Stomach (tissue), 4 donors: ENCODE measurements around the gene TGM2.
"Not testable (repeated sequence)": the region's sequence is repeated elsewhere in the genome, so short reads cannot be mapped to it uniquely, and the experiment has no call there.

Experiments used
- POLR2A ChIP-seq, 4 donors: fragments of 450-650 bp; IDR thresholded peaks; one replicate each; pipeline ENCODE4 v1.6.1; 2016; ENCODE audit warnings: antibody characterized with exemption in 4 of 4, control low read depth in 2 of 4, mild to moderate bottlenecking in 1 of 4, moderate library complexity in 1 of 4
- POLR2AphosphoS5 ChIP-seq, 3 donors: sonication (generic); formaldehyde crosslinking; IDR thresholded peaks; one replicate each; pipeline ENCODE4 v1.6.1; 2016; ENCODE audit warnings: antibody characterized with exemption in 3 of 3
- TF ChIP-seq, protein P1 (sequence below), 7 experiments: fragments of 450-650 bp in 4 of 7; fragments of 200-600 bp in 3 of 7; sonication (generic) in 3 of 7; IDR thresholded peaks; one replicate each; pipeline ENCODE4 v1.5.1; 2016 to 2019; ENCODE audit warnings: antibody characterized with exemption in 7 of 7, control low read depth in 2 of 7, mild to moderate bottlenecking in 1 of 7

DNA sequence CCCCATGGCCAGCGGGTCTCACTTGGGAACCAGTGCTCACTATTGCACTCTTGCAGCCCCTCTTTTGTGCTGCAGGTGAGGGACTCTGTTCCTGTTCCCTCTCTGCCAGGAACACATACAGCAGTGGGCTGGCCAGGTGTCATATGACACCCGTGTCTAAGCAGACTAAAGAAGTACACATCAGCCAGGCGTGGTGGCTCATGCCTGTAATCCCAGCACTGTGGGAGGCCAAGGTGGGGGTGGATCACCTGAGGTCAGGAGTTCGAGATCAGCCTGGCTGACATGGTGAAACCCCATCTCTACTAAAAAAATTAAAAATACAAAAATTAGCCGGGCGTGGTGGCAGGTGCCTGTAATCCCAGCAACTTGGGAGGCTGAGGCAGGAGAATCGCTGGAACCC is 57.2 kb downstream of the TGM2 start:
- not testable (repeated sequence) for TF ChIP-seq POLR2AphosphoS5, POLR2A (IDR thresholded peaks at IDR 0.05)
- TF ChIP-seq, protein P1, sequence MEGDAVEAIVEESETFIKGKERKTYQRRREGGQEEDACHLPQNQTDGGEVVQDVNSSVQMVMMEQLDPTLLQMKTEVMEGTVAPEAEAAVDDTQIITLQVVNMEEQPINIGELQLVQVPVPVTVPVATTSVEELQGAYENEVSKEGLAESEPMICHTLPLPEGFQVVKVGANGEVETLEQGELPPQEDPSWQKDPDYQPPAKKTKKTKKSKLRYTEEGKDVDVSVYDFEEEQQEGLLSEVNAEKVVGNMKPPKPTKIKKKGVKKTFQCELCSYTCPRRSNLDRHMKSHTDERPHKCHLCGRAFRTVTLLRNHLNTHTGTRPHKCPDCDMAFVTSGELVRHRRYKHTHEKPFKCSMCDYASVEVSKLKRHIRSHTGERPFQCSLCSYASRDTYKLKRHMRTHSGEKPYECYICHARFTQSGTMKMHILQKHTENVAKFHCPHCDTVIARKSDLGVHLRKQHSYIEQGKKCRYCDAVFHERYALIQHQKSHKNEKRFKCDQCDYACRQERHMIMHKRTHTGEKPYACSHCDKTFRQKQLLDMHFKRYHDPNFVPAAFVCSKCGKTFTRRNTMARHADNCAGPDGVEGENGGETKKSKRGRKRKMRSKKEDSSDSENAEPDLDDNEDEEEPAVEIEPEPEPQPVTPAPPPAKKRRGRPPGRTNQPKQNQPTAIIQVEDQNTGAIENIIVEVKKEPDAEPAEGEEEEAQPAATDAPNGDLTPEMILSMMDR (IDR thresholded peaks at IDR 0.05) = not testable (repeated sequence)
